NCI-H2196 (cell line): Measurements from ENCODE around the gene NRM.
A peak's percentile ranks its signal among the peaks of the same experiment; 100 is the strongest.
"Not testable (repeated sequence)": the region's sequence is repeated elsewhere in the genome, so short reads cannot be mapped to it uniquely, and the experiment has no call there.

Source experiments
- DNase-seq: peaks from one replicate; lab custom pipeline; 2025; ENCODE audit not compliant: unreplicated experiment; lab: John Stamatoyannopoulos, UW

Gene NRM

GRCh38 chr6:30672445-30673253 is 18.1 kb downstream of the NRM start, which contains the start of gene DHX16:
Gene DHX16 (minus strand): TSS chr6:30673006. CDS start chr6:30672841, 165 bp downstream.
- peak; percentile 93 for DNase-seq

DNA sequence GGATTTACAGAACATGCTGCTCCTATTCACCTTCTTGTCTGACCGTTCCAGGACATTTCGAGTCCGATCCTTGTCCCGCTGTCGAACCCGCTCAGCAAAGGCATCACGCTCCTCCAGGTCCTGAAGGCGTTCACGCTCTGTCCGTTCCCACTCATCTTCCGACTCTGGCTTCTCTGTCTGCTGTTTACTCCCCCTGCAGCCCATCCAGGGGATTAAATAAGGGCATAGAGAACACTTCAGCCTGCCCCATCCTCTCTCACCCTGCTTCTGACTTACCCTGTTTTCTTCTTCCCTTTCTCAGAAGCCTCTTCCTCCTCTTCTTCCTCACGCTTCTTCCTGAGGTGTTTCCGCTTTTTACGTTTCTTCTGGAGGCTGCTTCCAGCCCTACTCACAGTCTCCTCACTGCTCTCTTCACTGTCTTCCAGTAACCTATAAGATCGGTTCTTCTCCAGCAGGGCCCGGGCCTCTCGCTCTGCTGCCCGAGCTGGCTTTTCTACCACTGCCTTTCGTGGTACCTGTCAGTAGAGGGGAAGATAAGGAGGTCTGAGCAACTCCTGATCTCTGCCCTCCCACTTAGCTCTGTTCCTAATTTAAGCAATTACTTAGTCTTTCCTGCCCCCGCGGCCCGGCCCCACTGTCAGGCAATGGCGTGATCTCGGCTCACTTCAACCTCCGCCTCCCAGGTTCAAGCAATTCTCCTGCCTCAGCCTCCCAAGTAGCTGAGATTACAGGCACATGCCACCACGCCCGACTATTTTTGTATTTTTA is 19.8 kb downstream of the NRM start:
- DNase-seq = no peak

DNA sequence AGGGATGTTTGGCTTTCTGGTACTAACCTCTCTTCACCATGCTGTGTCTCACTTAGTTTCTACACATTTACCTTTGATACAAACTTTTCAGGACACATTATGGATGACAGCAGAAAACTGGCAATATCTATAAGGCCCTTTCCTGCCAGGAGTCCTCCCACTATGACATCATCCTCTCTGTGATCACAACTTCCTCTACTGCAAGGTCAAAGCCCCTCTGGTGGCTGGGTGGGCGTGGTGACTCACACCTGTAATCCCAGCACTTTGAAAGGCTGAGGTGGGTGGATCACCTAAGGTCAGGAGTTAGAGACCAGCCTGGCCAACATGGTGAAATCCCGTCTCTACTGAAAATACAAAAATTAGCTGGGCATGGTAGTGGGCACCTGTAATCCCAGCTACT is 24.5 kb downstream of the NRM start:
- DNase-seq = not testable (repeated sequence)

GRCh38 chr6:30664994-30665767 is 25.6 kb downstream of the NRM start:
- no peak for DNase-seq

DNA sequence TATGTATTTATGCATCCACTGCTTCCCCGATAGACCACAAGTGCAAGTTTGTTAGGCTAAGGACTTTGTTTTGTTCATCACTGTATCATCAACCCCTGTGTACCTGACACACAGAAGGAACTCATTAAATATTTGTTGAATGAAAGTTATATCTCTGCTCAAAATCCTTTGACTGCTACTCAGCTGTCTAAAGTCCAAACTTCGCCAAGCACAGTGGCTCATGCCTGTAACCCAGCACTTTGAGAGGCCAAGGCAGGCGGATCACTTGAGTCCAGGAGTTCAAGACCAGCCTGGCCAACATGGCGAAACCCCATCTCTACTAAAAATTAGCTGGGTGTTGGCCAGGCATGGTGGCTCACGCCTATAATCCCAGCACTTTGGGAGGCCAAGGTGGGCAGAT is 32.9 kb downstream of the NRM start:
- not testable (repeated sequence) for DNase-seq

- no peak for DNase-seq
Observed at GRCh38 chr6:30657454-30657853, 33.3 kb downstream of the NRM start.

DNA sequence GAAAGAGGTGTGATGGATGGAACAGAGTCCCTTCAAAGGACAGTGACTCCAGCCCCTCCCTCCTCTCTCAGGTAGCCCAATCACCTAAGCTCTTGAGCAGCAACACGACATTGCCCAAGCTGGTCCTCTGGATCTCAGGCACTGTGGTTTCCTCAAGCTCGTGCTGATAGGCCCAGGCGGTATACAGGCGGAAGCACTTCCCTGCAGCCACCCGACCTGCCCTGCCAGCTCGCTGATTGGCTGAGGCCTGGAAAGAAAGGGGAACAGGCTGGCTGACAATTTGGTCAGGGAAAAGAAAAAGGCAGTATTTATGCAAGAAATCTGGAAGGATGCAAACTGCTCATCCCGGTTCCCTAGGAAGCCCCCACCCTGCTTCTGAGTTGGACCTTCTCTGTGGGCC is 34.3 kb downstream of the NRM start:
- no peak for DNase-seq

DNA sequence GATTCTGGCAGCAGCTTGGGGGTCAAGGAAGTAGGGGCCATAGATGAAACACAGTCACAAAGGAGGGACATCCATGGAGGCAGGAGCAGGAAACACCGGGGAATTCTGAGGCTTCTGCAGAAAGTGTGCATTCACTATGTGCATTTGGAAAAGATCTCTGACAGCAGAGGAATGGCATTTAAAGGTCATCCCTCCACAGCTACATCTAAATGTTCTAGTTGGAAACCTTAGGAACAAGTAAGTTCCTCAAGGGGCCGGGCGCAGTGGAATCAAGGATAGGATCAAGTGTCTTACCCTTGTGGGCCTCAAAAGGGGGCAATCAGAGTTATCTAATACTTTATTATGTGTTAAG is 35.1 kb downstream of the NRM start:
- DNase-seq = no peak

DNA sequence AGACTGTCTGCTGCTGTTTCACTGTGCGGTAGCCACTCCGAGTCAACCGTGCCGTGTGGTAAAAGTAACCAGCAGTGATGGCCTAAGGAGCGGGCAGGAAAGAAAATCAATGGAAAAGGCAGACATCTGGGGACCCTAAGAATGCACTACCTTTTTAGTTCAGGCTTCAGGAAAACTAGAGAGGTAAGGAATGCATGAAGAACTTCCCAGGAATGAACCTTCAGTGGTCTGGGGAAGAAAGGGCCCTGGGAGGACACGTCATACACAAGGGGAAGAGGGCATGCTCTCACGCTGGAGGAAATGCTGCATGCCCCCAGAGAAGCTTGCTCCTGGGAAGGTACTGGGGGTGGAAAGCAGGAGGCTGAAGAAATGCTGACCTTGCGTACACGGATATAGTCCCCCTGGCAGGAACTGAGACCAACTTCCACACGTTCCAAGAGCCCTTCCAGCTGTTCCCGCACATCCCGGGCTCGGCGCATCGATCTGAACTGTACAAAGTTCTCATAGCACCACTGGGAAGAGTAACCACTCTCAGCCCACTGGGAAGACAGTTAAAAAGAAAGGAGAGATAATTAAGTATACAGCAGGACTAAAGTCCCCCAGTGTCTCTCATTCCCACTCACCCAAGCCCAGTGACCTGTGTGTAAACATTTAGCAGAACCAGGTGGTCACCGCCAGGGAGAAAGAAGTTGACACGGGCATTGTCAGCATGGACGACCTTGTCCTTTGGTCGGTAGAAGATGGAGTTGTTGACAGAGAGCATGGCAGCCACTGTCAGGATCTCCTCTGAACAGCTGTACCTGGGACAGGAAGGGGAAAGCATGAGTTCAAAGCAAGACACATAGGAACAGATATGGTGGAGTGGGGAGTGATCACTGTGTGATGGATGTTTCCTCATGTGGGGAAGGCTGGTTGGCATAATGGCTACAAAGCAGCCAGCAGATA is 35.7 kb downstream of the NRM start:
- no peak for DNase-seq

DNA sequence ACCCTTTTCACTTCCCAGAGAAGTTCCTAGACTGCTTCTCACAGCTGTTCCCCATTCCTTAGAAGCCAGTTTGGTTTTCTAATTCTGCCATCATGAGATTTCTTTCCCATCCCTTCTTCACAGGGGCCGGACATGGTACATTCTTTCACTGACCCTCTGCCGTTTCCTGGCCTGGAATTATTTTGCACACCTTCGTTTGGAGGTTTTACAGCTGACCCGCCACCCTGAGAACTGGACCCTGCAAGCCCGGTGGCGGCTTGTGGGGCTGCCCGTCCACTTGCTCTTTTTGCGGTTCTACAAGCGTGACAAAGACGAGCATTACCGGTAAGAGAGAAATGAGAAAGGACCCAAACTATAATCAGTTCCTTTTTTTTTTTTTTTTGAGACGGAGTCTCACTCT is 39.6 kb downstream of the NRM start:
- DNase-seq = no peak

DNA sequence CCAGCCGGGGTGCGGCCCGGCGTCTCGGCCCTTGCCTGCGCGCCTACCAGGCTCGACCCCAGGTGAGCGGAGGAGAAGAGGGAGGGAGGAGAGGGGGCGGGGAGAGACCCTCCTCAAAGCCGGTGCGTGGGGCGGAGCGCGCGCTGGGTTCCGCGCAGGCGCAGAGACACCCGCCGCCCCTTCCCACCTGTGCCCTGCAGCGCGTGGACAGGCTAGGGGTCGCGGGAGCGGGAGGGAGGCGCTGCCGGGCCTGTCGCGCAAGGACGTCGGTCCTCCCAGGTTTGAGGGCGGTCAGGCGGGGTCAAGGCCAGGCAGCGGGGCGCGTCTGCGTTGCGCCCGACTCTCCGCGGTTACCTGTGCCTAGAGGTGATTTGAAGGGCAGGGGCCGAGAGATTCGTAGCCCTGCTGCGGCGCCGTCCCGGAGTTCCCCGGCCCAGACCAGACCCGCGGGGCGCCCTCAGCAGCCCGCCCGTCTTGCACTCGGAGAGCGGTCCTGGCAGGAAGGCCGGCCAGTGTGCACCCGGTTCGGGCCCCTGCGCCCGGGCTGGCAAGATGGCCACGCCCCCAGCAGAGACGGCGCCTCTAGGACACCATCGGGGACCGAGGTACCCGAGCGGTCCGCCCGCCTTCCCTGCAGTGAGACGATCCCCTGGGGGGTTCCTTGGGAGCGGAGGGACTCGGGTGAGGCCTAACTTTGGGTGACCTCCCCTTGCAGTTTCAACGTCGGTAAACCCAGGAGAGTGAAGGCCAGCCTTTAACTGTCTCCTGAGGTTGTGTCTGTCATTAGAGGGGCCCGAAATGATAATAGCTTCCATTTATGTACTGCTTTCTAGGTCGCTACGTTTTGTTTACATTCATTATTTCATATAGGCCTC is 43.3 kb downstream of the NRM start:
- peak; percentile 67 for DNase-seq

DNA sequence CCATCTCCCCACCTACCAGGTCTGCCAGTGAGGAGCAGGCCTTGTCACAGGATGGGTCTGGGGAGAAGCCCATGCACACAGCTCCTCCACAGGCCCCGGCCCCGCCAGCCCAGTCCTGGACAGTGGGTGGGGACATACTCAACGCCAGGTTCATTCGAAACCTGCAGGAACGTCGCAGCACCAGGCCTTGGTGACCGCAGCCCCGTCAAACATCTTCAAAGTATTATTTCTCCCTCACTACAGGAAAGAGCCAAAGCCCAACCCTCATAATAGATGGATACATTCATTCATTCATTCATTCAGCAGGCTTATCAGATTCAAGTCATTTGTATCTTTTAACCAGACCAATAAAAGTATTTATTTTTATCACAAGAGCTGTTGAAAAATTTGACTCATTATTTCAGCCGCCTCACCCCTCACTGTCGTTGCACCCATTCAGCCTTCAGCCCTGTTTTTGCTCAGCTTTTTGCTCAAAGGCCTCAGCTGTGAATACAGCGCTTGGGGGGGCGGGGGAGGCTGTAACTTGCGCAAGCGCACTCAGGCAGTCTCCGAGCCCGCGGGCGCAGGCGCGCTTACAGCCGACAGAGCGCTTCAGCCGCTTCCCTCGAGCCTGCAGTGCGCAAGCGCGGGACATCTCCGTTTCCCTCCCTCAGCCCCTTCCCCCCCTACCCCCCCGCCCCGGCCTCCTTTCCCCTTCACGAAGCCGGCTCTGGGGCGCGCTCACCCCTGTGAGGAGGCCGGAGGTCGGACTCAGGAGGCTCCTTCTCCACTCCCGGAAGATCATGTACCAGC is 44.1 kb downstream of the NRM start, which contains the start of gene C6orf136:
Gene C6orf136 (plus strand): TSS at position 684 of the 792 bp plus-strand sequence. CDS start 99 bp downstream, at position 783.
- DNase-seq = peak; percentile 93

GRCh38 chr6:30645989-30646388 is 44.8 kb downstream of the NRM start:
- DNase-seq = no peak

DNA sequence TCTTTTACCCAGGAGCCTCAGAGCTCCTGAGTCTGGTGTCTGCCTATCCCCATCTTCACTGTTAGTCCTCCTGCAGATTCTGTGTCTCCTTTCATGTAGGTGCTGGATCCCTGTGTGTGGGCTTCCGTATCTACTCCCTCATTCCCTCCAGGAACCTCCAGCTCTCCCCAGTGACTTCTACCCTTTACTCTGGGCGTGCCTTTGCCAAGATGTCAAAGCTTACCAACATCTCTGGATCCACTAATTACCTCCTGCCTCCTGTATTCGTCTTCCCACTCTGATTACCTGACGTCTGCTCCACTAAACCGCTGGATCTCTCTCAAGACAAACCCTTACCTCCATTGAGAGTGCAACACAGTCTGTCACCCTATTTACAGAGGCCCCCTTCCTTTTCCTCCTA is 46.0 kb downstream of the NRM start:
- no peak for DNase-seq

GRCh38 chr6:30643656-30644055 is 47.1 kb downstream of the NRM start:
- no peak for DNase-seq

GRCh38 chr6:30641048-30641447 is 49.7 kb downstream of the NRM start:
- DNase-seq = no peak

- no peak for DNase-seq
Observed at GRCh38 chr6:30640481-30640880, 50.3 kb downstream of the NRM start.
